Upper lobe of right lung (tissue), 1 donor: ENCODE data around the gene MYADM. TPM values are rescaled to one million over a fixed set of nuclear protein-coding genes. Genes with fewer than 3 reads are reported as not detected.

Experiments used
- ATAC-seq: fragments of 200-7000 bp; cut with Tn5 transposase; one replicate; pipeline ENCODE4 v1.9.1; 2020; ENCODE audit warnings: mild to moderate bottlenecking, moderate library complexity
- DNase-seq: peaks from one replicate; pipeline ENCODE4 v3.0.0-alpha.2; 2020
- H3K27ac ChIP-seq: fragments of 200-600 bp; one replicate; pipeline ENCODE4 v1.8.0; 2022
- H3K27me3 ChIP-seq: fragments of 200-600 bp; one replicate; pipeline ENCODE4 v1.8.0; 2022; ENCODE audit warnings: mild to moderate bottlenecking
- H3K36me3 ChIP-seq: fragments of 200-600 bp; one replicate; pipeline ENCODE4 v1.8.0; 2022
- H3K4me1 ChIP-seq: fragments of 200-600 bp; one replicate; pipeline ENCODE4 v1.8.0; 2022
- H3K4me3 ChIP-seq: fragments of 200-600 bp; one replicate; pipeline ENCODE4 v1.8.0; 2022; ENCODE audit warnings: mild to moderate bottlenecking
- H3K9me3 ChIP-seq: fragments of 200-600 bp; one replicate; pipeline ENCODE4 v1.8.0; 2022
- intact Hi-C: fragments of 100-400 bp; cut with DNase I; formaldehyde crosslinking; loops from one replicate; pipeline ENCODE4 v1.11.0; 2022
- total RNA-seq: library from RNA; stranded (reverse); fragmentation: NEBNext Ultra II Directional; extraction: Animal tissue kit (Norgen Biotek cat#: 25700); gene quantifications from one replicate; pipeline ENCODE4 v1.2.1, GENCODE V29; 2021
- TF ChIP-seq, protein P1 (sequence below): fragments of 200-600 bp; IDR thresholded peaks from one replicate; pipeline ENCODE4 v1.8.0; 2022; ENCODE audit warnings: antibody characterized with exemption
- donor health status: DM: no; HTN: yes; CAD: no; lungs with severe emphysema.

The MYADM gene
- total RNA-seq, 1 donor from 2014 or later: 131 TPM

DNA sequence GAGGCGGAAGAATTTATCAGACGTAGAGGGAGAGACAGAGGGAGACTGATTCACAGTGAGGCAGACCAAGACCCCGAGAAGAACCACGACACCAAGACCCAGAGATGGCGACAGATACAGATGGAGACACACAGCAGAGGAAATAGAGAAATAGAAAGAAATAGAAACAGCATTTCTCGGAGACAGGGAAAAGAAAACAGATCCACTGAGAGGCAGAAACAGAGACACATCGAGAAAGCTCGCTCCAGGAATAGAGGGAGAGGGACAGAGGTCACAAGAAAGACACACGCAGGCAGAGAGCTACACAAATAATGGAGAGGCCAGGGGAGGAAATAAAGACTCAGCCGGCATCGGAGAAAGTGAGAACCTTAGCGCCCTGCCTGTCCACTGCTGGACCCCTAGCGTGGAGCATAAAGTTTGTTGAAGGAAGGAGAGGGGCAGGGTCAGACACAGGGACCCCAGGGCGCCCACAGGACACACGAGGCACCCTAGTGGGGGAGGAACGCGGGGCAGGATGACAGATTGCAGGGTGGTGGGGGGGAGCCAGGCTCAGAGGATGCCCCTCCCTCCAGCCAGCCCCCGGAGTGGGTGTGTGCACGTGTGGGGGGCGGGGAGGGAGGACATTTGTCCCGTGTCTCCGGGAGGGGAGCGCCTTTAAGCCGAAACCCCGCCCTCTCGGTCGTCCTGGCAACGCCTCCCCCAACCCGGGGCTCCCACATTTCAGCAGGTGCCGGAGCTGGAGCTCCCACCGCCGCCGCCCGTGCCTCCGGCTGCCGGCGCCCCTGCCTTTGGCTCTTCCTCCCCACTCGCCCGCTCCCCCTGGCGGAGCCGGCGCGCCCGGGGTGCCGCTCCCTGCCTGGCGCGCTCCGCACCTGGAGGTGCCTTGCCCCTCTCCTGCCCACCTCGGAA is 14.1 kb downstream of the MYADM start, which contains the start of gene PRKCG:
Gene PRKCG, plus strand, starts transcription at position 716 of the 909 bp plus-strand sequence. CDS start 298 bp downstream, outside the sequence.
- H3K36me3 ChIP-seq: no peaks in the 10 kb centered on the region
- H3K4me1 ChIP-seq: peaks cover 17% of the 10 kb centered on the region
- TF ChIP-seq, protein P1, sequence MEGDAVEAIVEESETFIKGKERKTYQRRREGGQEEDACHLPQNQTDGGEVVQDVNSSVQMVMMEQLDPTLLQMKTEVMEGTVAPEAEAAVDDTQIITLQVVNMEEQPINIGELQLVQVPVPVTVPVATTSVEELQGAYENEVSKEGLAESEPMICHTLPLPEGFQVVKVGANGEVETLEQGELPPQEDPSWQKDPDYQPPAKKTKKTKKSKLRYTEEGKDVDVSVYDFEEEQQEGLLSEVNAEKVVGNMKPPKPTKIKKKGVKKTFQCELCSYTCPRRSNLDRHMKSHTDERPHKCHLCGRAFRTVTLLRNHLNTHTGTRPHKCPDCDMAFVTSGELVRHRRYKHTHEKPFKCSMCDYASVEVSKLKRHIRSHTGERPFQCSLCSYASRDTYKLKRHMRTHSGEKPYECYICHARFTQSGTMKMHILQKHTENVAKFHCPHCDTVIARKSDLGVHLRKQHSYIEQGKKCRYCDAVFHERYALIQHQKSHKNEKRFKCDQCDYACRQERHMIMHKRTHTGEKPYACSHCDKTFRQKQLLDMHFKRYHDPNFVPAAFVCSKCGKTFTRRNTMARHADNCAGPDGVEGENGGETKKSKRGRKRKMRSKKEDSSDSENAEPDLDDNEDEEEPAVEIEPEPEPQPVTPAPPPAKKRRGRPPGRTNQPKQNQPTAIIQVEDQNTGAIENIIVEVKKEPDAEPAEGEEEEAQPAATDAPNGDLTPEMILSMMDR: peak; percentile 50
- H3K9me3 ChIP-seq: no peaks in the 10 kb centered on the region
- H3K27me3 ChIP-seq: peaks cover 42% of the 10 kb centered on the region
- ATAC-seq (peak; percentile 46), DNase-seq (peak; percentile 74)
- no peak within 1 kb of the TSS for H3K27ac ChIP-seq
- H3K4me3 ChIP-seq: peak within 1 kb of the TSS; percentile 37
- intact Hi-C loops: no loop called here

DNA sequence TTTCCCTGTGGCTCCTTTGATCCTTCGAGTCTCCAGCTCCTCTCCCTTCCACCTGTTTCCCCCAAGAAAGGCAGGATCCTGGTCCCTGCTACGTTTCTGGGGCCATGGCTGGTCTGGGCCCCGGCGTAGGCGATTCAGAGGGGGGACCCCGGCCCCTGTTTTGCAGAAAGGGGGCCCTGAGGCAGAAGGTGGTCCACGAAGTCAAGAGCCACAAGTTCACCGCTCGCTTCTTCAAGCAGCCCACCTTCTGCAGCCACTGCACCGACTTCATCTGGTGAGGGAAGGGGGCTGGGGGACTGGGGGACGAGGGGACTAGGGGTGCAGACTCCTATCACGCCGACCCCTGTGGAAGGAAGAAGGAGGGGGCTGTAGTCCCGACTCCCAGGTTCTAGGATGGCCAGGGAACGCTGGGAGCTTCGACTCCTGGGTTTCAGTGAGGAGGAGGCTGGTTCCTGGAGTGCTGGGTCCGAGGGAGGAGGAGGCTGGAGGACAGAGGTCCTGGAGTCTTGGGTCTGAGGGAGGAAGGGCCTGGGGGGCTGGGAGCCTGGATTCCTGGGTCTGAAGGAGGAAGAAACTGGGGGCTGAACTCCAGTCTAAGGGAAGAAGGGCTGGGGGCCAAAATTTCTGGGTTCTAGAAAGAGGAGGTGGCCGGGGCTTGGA is 14.8 kb downstream of the MYADM start:
- no peak overlapping the region for H3K4me3 ChIP-seq
- peaks cover 42% of the 10 kb centered on the region for H3K27me3 ChIP-seq
- no peaks in the 10 kb centered on the region for H3K9me3 ChIP-seq
- H3K4me1 ChIP-seq: peaks cover 17% of the 10 kb centered on the region
- no peak for ATAC-seq
- TF ChIP-seq, protein P1: no peak
- no peak for DNase-seq
- intact Hi-C loops: no loop called here
- no peaks in the 10 kb centered on the region for H3K36me3 ChIP-seq
- no peak overlapping the region for H3K27ac ChIP-seq

DNA sequence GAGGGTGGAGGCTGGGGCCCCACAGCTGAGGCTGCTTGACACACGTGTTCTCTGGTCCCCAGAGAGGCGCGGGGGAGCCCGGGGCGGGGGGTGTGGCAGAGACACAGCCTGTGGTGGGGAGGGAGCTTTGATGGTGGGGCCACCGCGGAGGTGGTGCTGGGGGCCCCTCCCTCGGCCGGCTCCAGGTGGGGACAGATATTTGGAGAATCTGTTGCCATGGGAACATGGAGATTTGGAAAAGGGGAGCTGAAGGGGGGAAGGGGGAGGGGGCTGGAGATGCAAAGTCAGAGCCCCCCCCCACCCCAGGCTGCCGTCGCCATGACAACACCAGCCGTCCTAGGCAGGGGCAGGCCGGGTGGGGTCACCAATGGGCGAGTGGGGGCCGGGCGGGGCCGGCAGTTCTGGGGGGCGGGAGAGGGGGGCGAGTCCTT is 15.6 kb downstream of the MYADM start:
- ATAC-seq (no peak), DNase-seq (no peak)
- Histone ChIP-seq H3K36me3 (no peaks in the 10 kb centered on the region), H3K4me1 (peaks cover 17% of the 10 kb centered on the region), H3K4me3 (no peak overlapping the region), H3K27me3 (peaks cover 42% of the 10 kb centered on the region), H3K27ac (no peak overlapping the region), H3K9me3 (no peaks in the 10 kb centered on the region)
- intact Hi-C loops: no loop called here
- TF ChIP-seq, protein P1: no peak

DNA sequence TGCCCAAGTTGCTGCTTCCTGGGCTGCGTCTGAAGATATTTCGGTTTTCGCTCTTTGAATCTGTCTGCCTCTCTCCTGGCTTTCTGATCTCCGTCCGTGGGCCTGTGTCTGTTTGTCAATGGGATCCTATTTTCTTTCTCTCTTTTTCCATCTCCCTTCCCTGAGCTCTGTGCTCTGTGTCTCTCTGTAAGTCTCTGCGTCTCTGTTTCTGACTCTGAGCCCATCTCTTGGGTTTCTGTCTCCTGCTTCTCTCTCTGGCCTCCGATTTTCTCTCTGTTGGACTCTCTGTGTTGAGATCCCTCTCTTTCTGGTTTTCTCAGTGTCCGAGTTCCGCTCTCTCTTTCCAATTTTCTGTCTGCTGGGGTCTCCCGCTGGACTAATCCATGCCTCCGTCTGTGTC is 16.1 kb downstream of the MYADM start:
- DNase-seq (no peak), ATAC-seq (no peak)
- Histone ChIP-seq H3K27ac (no peak overlapping the region), H3K9me3 (no peaks in the 10 kb centered on the region), H3K27me3 (peaks cover 42% of the 10 kb centered on the region), H3K4me1 (peaks cover 17% of the 10 kb centered on the region), H3K4me3 (no peak overlapping the region), H3K36me3 (no peaks in the 10 kb centered on the region)
- intact Hi-C loops: no loop called here
- TF ChIP-seq, protein P1: no peak

DNA sequence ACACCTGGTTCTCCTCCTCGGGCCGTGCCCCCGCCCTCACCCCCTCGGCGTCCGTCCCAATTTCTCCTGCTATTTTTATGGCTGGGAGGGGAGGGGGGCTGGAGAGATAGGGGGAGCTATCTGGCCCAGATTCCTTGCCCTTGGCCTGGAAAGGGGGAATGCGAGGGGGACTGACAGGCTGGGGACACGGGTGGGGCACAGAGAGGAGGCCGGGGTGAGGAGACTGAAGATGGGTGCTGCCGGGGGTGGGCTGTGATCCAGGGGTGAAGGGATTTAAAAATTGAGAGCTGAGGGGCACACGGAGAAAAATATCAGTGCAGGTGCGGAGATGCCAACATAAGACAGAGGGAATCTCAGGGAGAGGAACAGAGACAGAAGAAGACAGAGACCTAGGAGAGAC is 16.6 kb downstream of the MYADM start:
- TF ChIP-seq, protein P1: no peak
- Histone ChIP-seq H3K4me3 (no peak overlapping the region), H3K27me3 (peaks cover 42% of the 10 kb centered on the region), H3K4me1 (peaks cover 17% of the 10 kb centered on the region), H3K36me3 (no peaks in the 10 kb centered on the region), H3K9me3 (no peaks in the 10 kb centered on the region), H3K27ac (no peak overlapping the region)
- intact Hi-C loops: no loop called here
- ATAC-seq (no peak), DNase-seq (no peak)
